GM21717 (cell line): ENCODE measurements around the gene OR10K2.
"Not testable (repeated sequence)": the region's sequence is repeated elsewhere in the genome, so short reads cannot be mapped to it uniquely, and the experiment has no call there.

Experiments
- ATAC-seq: cut with Tn5 transposase; IDR thresholded peaks from one replicate; pipeline ENCODE4 v1.9.1; 2021; ENCODE audit warnings: mild to moderate bottlenecking, moderate library complexity; ENCODE audit not compliant: unreplicated experiment

The OR10K2 gene, protein sequence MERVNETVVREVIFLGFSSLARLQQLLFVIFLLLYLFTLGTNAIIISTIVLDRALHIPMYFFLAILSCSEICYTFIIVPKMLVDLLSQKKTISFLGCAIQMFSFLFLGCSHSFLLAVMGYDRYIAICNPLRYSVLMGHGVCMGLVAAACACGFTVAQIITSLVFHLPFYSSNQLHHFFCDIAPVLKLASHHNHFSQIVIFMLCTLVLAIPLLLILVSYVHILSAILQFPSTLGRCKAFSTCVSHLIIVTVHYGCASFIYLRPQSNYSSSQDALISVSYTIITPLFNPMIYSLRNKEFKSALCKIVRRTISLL

GRCh38 chr1:158426137-158426536 is at the start of gene OR10K2:
OR10K2 (minus strand) TSS chr1:158426237; CDS start chr1:158420866, 5,371 bp downstream.
- no peak for ATAC-seq

GRCh38 chr1:158471920-158472319 is 45.9 kb upstream of the OR10K2 start, which contains the start of gene OR10R2:
OR10R2 (plus strand) TSS chr1:158472220; CDS start chr1:158472326, 106 bp downstream.
- no peak for ATAC-seq

GRCh38 chr1:158461534-158461933 is 35.5 kb upstream of the OR10K2 start, which contains the start of gene OR10K1:
OR10K1 (plus strand) TSS chr1:158461834; CDS start chr1:158465562, 3,728 bp downstream.
- ATAC-seq = no peak

DNA sequence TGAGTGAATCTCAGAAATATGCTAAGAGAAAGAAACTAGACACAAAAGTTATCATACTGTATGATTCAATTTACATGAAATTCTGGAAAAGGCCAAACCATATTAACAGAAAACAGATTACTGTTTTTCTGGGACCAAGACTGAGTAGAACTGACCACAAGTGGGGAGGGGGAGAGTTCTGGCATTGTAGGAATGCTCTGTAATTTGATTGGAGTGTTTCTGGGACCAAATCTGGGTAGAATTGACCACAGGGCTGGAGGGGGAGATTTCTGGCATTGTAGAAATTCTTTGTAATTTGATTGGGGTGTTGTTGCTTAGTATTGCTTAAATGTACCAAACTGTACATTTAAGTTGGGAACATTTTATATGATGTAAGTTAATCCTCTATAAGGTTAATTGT is 32.2 kb upstream of the OR10K2 start:
- no peak for ATAC-seq

DNA sequence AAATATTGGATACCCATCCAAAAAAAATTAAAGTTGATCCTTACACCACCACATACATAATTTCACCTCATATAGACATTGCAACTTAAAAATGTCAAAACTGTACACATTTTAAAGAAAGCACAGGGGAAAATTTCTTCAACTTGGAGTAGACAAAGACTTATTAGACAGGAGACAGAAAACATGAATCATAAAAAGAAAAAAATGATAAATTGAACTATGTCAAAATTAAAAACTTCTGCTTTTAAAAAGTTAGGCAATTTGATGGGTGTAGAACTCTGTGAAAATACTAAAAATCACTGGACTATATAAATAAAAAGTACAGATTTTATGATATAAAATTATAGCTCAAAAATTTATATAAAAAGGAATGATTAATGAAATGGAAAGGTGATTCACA is 31.2 kb upstream of the OR10K2 start:
- no peak for ATAC-seq

- no peak for ATAC-seq
Observed at GRCh38 chr1:158454537-158454936, 28.5 kb upstream of the OR10K2 start.

DNA sequence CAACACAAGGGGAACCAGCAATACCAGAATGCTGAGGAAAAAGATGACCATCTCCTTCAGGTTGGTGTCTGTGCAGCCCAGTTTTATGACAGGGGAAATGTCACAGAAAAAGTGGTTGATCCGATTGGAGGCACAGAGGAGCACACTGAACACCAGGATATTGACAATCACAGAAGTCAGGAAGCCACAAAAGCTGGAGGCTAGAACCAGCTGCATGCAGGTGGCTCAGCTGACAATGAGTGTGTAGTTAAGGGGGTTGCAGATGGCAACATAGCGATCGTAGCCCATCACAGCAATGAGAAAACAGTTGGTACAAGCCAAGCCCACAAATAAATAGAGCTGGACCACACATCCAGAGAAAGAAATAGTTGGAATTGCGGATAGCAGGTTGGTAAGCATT is 19.3 kb upstream of the OR10K2 start:
- no peak for ATAC-seq

GRCh38 chr1:158434741-158435140 is 8.7 kb upstream of the OR10K2 start:
- ATAC-seq = no peak

GRCh38 chr1:158430163-158430562 is 4.1 kb upstream of the OR10K2 start:
- not testable (repeated sequence) for ATAC-seq

- no peak for ATAC-seq
Observed at GRCh38 chr1:158425027-158425426, 1.0 kb downstream of the OR10K2 start.

- ATAC-seq = no peak
Observed at GRCh38 chr1:158422212-158422611, 3.8 kb downstream of the OR10K2 start.

DNA sequence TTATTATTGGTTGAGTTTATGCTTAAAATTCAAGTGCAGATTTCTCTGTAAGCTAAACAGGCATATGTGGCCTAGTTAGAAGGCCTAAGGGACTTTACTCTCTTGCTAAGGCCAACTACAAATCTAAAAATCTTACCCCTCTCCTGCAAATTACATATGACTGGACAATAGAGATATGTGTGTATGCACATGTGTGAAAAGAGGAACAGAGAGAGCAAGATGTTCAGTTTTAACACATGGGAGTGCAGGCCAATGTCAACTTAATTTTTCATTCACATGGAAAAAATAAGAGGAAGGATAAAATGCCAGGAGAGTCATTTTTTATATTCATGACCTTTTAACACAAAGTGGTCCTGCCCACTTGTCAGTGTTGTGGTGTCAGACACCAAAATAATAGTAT is 8.5 kb downstream of the OR10K2 start:
- ATAC-seq = no peak

GRCh38 chr1:158414651-158415345 is 11.2 kb downstream of the OR10K2 start:
- ATAC-seq = no peak

GRCh38 chr1:158407092-158407491 is 18.9 kb downstream of the OR10K2 start:
- ATAC-seq = no peak

DNA sequence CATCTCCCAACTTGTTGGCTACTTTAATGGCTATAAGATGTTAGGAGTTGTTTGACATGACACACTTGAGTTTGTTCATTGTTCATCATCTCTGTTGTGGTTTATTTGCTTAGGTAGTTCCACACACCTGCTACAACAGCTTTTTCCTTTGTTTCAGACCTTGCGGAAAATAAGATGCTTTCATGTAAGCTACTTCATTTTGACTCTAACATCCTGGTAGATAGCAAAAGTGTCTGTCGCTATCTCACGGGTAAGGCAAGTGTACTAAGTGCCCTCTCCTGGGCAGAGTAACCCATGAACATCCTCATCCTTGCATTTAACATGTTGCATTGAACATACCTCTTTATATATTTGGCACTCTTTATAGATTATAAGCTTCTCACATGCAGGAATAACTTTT is 25.2 kb downstream of the OR10K2 start:
- ATAC-seq = no peak

GRCh38 chr1:158398818-158399514 is 27.1 kb downstream of the OR10K2 start, which contains the start of gene OR10T2:
OR10T2 (minus strand) TSS chr1:158399466; CDS start chr1:158399466, 0 bp downstream.
- ATAC-seq = no peak

DNA sequence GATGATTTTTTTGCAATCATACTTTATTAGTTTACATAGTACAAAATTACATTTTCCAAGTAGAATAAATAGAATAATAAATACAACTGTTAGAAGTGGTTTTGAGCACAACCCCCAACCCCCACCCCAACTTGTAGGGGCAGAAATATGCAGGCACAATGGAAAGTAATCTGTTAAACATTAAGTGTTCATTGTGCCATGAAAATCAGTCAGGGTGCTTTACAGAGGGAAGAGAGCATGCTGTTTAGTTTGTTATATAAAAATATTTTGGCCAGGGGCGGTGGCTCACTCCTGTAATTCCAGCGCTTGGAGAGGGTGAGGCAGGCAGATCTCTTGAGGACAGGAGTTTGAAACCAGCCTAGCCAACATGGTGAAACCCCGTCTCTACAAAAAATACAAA is 29.4 kb downstream of the OR10K2 start:
- ATAC-seq = no peak

DNA sequence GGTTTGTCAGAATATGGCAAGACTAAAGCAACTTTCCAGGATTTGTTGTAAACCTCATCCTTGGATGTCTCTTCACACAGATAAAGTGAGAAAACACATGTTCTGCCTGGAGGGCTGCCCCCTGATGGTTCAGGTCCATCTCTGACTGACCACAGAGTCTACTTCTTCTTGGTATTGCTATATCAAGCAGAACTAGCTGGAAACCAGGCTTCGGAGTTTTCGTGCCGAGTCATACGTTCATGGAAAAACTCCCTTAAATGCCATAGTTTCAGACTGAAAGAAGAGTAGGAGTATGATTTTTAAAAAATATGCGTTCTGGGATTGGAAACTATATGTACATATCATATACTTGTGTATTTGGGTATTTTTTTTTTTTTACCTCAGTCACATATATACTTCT is 32.6 kb downstream of the OR10K2 start:
- ATAC-seq = no peak

- no peak for ATAC-seq
Observed at GRCh38 chr1:158391099-158391498, 34.9 kb downstream of the OR10K2 start.

- ATAC-seq = no peak
Observed at GRCh38 chr1:158390331-158390730, 35.7 kb downstream of the OR10K2 start.

DNA sequence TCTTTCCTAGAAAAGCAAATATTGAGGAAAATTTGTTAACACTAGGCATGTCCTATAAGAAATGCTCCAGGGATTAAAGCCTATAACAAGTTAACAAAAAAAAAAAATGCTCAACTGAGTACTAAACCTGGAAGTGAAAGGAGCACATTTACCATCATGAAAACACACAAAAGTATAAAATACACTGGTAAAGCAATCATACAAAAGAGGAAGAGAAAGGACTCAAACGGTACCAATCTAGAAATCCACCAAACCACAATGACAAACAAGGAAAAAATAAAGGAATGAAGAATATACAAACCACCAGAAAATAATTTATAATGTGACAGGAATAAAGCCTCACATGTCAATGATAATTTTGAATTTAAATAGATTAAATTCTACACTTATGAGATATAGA is 51.2 kb downstream of the OR10K2 start:
- no peak for ATAC-seq
